ENCODE results near the gene FAM107B.

The FAM107B gene

DNA sequence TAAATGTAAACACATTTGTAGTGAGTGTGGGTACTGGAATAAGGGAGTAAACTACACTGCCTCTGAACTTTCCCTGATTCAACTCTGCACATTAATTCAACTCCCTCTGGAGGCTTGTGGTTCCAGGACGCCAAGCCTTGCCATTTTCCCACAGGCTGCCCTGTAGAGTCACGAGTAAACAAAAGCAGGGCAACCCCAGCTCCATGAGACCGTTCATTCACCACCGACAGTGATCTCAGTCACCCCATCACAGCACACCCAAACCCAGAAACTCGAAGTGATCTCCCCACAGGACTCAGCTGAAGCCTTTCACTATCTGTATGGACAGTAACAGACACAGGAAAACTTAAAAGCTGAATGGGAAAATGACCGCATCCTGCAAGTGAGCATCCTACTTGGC is 225.2 kb downstream of the FAM107B start:
- no peak overlapping the region for H3K27ac ChIP-seq
- H3K4me3 ChIP-seq (ENCODE audit: low read depth, low read length): no peak overlapping the region
- no peaks in the 10 kb centered on the region for H3K27me3 ChIP-seq (ENCODE audit: insufficient read depth, low read depth, severe bottlenecking)
- DNase-seq: no peak
- H3K36me3 ChIP-seq: no peaks in the 10 kb centered on the region
- TF ChIP-seq, protein P1, sequence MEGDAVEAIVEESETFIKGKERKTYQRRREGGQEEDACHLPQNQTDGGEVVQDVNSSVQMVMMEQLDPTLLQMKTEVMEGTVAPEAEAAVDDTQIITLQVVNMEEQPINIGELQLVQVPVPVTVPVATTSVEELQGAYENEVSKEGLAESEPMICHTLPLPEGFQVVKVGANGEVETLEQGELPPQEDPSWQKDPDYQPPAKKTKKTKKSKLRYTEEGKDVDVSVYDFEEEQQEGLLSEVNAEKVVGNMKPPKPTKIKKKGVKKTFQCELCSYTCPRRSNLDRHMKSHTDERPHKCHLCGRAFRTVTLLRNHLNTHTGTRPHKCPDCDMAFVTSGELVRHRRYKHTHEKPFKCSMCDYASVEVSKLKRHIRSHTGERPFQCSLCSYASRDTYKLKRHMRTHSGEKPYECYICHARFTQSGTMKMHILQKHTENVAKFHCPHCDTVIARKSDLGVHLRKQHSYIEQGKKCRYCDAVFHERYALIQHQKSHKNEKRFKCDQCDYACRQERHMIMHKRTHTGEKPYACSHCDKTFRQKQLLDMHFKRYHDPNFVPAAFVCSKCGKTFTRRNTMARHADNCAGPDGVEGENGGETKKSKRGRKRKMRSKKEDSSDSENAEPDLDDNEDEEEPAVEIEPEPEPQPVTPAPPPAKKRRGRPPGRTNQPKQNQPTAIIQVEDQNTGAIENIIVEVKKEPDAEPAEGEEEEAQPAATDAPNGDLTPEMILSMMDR (IDR thresholded peaks at IDR 0.05; ENCODE audit: low read depth, low read length): no peak
- no peaks in the 10 kb centered on the region for H3K9me3 ChIP-seq (ENCODE audit: severe bottlenecking)

DNA sequence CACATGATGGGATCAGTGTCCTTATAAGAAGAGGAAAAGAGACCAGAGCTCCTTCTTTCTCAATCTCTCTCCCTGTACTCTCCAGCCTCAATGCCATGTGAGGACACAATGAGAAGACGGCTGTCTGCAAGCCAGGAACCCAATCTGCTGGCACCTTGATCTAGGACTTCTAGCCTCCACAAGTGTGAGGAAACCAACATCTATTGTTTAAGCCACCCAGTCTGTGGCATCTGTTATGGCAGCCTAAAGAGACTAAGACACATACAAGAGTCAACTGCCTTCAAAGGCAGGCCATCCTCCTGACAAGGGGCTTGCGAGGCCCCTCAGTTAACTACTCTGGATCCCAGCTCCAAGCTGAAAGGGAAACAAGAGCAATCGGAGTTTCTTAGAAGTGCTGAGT is 225.7 kb downstream of the FAM107B start:
- Histone ChIP-seq H3K27me3 (ENCODE audit: insufficient read depth, low read depth, severe bottlenecking) (no peaks in the 10 kb centered on the region), H3K27ac (no peak overlapping the region), H3K9me3 (ENCODE audit: severe bottlenecking) (no peaks in the 10 kb centered on the region), H3K4me3 (ENCODE audit: low read depth, low read length) (no peak overlapping the region), H3K36me3 (no peaks in the 10 kb centered on the region)
- no peak for DNase-seq
- TF ChIP-seq, protein P1 (IDR thresholded peaks at IDR 0.05; ENCODE audit: low read depth, low read length): no peak

DNA sequence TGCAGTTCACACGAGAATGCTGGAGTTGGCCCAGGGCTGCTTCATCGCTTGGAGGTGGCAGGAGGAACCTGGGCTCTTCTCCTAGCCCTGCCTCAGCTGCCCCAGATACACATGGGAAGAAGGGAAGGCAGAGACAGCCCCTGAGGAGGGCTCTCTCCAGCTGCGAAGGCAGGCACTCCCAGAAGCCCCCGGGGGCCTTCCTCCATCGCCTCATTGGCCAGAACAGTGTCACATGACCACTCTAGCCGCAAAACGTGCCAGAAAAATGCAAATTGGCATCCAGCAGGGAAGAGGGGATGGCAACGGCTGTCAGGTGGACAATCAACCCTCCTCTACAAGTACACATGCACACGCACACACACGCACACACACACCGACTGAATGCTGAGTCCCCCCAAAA is 226.2 kb downstream of the FAM107B start:
- no peak for DNase-seq

DNA sequence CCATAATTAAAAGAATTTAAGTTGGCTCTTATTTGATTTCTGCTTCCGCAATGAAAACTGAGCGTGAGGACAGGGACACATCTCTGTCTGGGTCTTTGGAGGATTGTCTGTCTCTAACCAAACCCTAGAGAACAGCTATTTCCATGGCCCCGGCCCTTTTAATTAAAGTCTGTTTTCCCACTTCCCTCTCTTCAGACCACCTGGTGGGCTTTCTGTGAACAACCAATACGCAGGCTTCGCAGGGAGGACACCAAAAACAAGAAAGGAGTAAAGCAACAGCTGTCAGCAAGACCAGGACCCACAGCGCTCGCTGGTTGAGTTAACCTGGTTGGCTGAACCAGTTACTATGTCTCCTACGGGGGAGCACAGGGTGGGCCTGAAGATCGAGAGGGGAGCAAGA is 226.9 kb downstream of the FAM107B start:
- no peaks in the 10 kb centered on the region for H3K9me3 ChIP-seq (ENCODE audit: severe bottlenecking)
- no peak overlapping the region for H3K27ac ChIP-seq
- no peaks in the 10 kb centered on the region for H3K27me3 ChIP-seq (ENCODE audit: insufficient read depth, low read depth, severe bottlenecking)
- H3K4me3 ChIP-seq (ENCODE audit: low read depth, low read length): no peak overlapping the region
- DNase-seq: no peak
- TF ChIP-seq, protein P1 (IDR thresholded peaks at IDR 0.05; ENCODE audit: low read depth, low read length): no peak
- H3K36me3 ChIP-seq: no peaks in the 10 kb centered on the region

More for the DNA sequence above, 226.2 kb downstream of the FAM107B start:
- no peak overlapping the region for H3K4me3 ChIP-seq (ENCODE audit: low read depth, low read length)
- H3K27ac ChIP-seq: no peak overlapping the region
- TF ChIP-seq, protein P1 (IDR thresholded peaks at IDR 0.05; ENCODE audit: low read depth, low read length): no peak
- no peaks in the 10 kb centered on the region for H3K27me3 ChIP-seq (ENCODE audit: insufficient read depth, low read depth, severe bottlenecking)
- H3K36me3 ChIP-seq: no peaks in the 10 kb centered on the region
- no peaks in the 10 kb centered on the region for H3K9me3 ChIP-seq (ENCODE audit: severe bottlenecking)

DNA sequence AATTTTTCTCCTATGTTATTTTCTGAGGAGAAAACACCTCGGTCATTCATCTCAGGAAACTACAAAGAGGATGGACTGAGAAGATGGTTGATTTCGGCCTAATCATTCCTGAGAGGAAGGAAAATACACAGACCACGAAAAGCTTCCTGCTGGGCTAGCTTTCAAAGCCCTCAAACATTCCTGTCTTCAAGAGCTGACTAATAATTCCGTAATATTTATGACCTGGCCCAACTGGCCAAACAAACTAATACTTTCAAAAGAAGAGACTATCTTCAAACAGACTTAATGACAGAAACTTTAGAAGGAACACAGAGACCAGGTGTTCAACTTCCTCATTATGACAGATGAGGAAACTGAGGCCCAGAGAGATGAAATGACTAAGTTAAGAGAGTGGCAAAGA is 228.9 kb downstream of the FAM107B start:
- H3K4me3 ChIP-seq (ENCODE audit: low read depth, low read length): no peak overlapping the region
- H3K36me3 ChIP-seq: no peaks in the 10 kb centered on the region
- H3K9me3 ChIP-seq (ENCODE audit: severe bottlenecking): no peaks in the 10 kb centered on the region
- H3K27ac ChIP-seq: no peak overlapping the region
- TF ChIP-seq, protein P1 (IDR thresholded peaks at IDR 0.05; ENCODE audit: low read depth, low read length): no peak
- no peaks in the 10 kb centered on the region for H3K27me3 ChIP-seq (ENCODE audit: insufficient read depth, low read depth, severe bottlenecking)
- no peak for DNase-seq

DNA sequence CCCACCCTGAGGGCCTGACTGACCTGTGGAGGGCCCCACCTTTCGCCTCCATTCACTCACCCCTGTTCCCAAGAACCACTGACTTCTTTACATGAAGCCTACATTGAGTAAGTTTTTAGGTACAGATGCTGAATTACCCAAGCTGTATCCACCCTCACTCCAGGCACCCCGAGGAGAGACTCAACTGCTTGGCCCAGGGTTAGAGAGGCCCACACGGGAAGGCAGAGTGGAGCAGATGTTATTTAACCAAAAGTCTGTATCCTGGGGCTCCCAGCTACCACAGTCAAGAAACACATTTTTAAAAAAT is 230.8 kb downstream of the FAM107B start:
- H3K9me3 ChIP-seq (ENCODE audit: severe bottlenecking): no peaks in the 10 kb centered on the region
- TF ChIP-seq, protein P1 (IDR thresholded peaks at IDR 0.05; ENCODE audit: low read depth, low read length): no peak
- no peak overlapping the region for H3K27ac ChIP-seq
- H3K4me3 ChIP-seq (ENCODE audit: low read depth, low read length): no peak overlapping the region
- DNase-seq: no peak
- H3K27me3 ChIP-seq (ENCODE audit: insufficient read depth, low read depth, severe bottlenecking): no peaks in the 10 kb centered on the region
- no peaks in the 10 kb centered on the region for H3K36me3 ChIP-seq
